ENCODE measurements around the gene KRTAP22-1. TPM values are rescaled to one million over a fixed set of nuclear protein-coding genes. Genes with fewer than 3 reads are reported as not detected.

KRTAP22-1 gene
- not detected in 2 replicates for total RNA-seq (2014; rRNA removed; shearing (Covaris generic))

GRCh38 chr21:30600787-30601186 lies at the start of gene KRTAP22-1:
KRTAP22-1 (plus strand) TSS chr21:30601087.
- DNase-seq: no peak
- Histone ChIP-seq H3K27ac (no peak within 1 kb of the TSS), H3K4me3 (no peak within 1 kb of the TSS), H3K36me3 (no peaks in the 10 kb centered on the region), H3K4me1 (no peaks in the 10 kb centered on the region), H3K9me3 (replicated peaks) (no peaks in the 10 kb centered on the region), H3K27me3 (no peaks in the 10 kb centered on the region)

GRCh38 chr21:30552782-30553181 lies 48.1 kb upstream of the KRTAP22-1 start:
- no peaks in the 10 kb centered on the region for H3K36me3 ChIP-seq

GRCh38 chr21:30555095-30555494 lies 45.8 kb upstream of the KRTAP22-1 start:
- Histone ChIP-seq H3K36me3 (no peaks in the 10 kb centered on the region), H3K27me3 (no peaks in the 10 kb centered on the region), H3K9me3 (replicated peaks) (no peaks in the 10 kb centered on the region), H3K4me1 (no peaks in the 10 kb centered on the region), H3K4me3 (no peak overlapping the region), H3K27ac (no peak overlapping the region)
- DNase-seq: no peak

More at GRCh38 chr21:30552782-30553181, 48.1 kb upstream of the KRTAP22-1 start:
- no peaks in the 10 kb centered on the region for H3K9me3 ChIP-seq (replicated peaks)
- no peak for DNase-seq
- no peak overlapping the region for H3K4me3 ChIP-seq
- no peak overlapping the region for H3K27ac ChIP-seq
- H3K27me3 ChIP-seq: no peaks in the 10 kb centered on the region
- H3K4me1 ChIP-seq: no peaks in the 10 kb centered on the region

GRCh38 chr21:30561264-30561895 lies 39.5 kb upstream of the KRTAP22-1 start, which contains the start of gene KRTAP19-7:
KRTAP19-7 (minus strand) TSS chr21:30561314; CDS start chr21:30561289, 25 bp downstream.
- no peak for DNase-seq
- H3K4me3 ChIP-seq: no peak within 1 kb of the TSS
- H3K36me3 ChIP-seq: peaks cover 2% of the 10 kb centered on the region; the same call in 1 of the 2 replicates
- no peak within 1 kb of the TSS for H3K27ac ChIP-seq
- no peaks in the 10 kb centered on the region for H3K27me3 ChIP-seq
- H3K9me3 ChIP-seq (replicated peaks): no peaks in the 10 kb centered on the region
- H3K4me1 ChIP-seq: no peaks in the 10 kb centered on the region

GRCh38 chr21:30561957-30562356 lies 38.9 kb upstream of the KRTAP22-1 start:
- Histone ChIP-seq H3K36me3 (peaks cover 2% of the 10 kb centered on the region; the same call in 1 of the 2 replicates), H3K27ac (no peak overlapping the region), H3K9me3 (replicated peaks) (no peaks in the 10 kb centered on the region), H3K4me3 (no peak overlapping the region), H3K4me1 (no peaks in the 10 kb centered on the region), H3K27me3 (no peaks in the 10 kb centered on the region)
- no peak for DNase-seq

- H3K4me1 ChIP-seq: no peaks in the 10 kb centered on the region
Measured at GRCh38 chr21:30563072-30563471, 37.8 kb upstream of the KRTAP22-1 start.

GRCh38 chr21:30563630-30564029 lies 37.3 kb upstream of the KRTAP22-1 start:
- Histone ChIP-seq H3K4me3 (no peak overlapping the region), H3K9me3 (replicated peaks) (no peaks in the 10 kb centered on the region), H3K36me3 (peaks cover 2% of the 10 kb centered on the region; the same call in 1 of the 2 replicates), H3K27me3 (no peaks in the 10 kb centered on the region), H3K4me1 (no peaks in the 10 kb centered on the region), H3K27ac (no peak overlapping the region)
- DNase-seq: no peak

More at GRCh38 chr21:30563072-30563471, 37.8 kb upstream of the KRTAP22-1 start:
- H3K27ac ChIP-seq: no peak overlapping the region
- no peaks in the 10 kb centered on the region for H3K27me3 ChIP-seq
- no peak overlapping the region for H3K4me3 ChIP-seq
- H3K36me3 ChIP-seq: peaks cover 2% of the 10 kb centered on the region; the same call in 1 of the 2 replicates
- no peak for DNase-seq
- H3K9me3 ChIP-seq (replicated peaks): no peaks in the 10 kb centered on the region

GRCh38 chr21:30567617-30568016 lies 33.3 kb upstream of the KRTAP22-1 start:
- Histone ChIP-seq H3K4me3 (no peak overlapping the region), H3K9me3 (replicated peaks) (no peaks in the 10 kb centered on the region), H3K27me3 (no peaks in the 10 kb centered on the region), H3K4me1 (no peaks in the 10 kb centered on the region), H3K27ac (no peak overlapping the region), H3K36me3 (peaks cover 2% of the 10 kb centered on the region; the same call in 1 of the 2 replicates)
- no peak for DNase-seq

GRCh38 chr21:30577766-30578165 lies 23.1 kb upstream of the KRTAP22-1 start:
- H3K4me3 ChIP-seq: no peak overlapping the region
- no peaks in the 10 kb centered on the region for H3K4me1 ChIP-seq
- H3K27me3 ChIP-seq: no peaks in the 10 kb centered on the region
- no peaks in the 10 kb centered on the region for H3K36me3 ChIP-seq
- H3K9me3 ChIP-seq (replicated peaks): no peaks in the 10 kb centered on the region
- DNase-seq: no peak
- no peak overlapping the region for H3K27ac ChIP-seq

- Histone ChIP-seq H3K27me3 (no peaks in the 10 kb centered on the region), H3K9me3 (replicated peaks) (no peaks in the 10 kb centered on the region), H3K27ac (no peak overlapping the region), H3K36me3 (no peaks in the 10 kb centered on the region), H3K4me3 (no peak overlapping the region), H3K4me1 (no peaks in the 10 kb centered on the region)
- DNase-seq: no peak
Measured at GRCh38 chr21:30579346-30579745, 21.5 kb upstream of the KRTAP22-1 start.

- Histone ChIP-seq H3K27me3 (no peaks in the 10 kb centered on the region), H3K27ac (no peak overlapping the region), H3K9me3 (replicated peaks) (no peaks in the 10 kb centered on the region), H3K36me3 (no peaks in the 10 kb centered on the region), H3K4me1 (no peaks in the 10 kb centered on the region), H3K4me3 (no peak overlapping the region)
- no peak for DNase-seq
Measured at GRCh38 chr21:30580132-30580531, 20.8 kb upstream of the KRTAP22-1 start.

GRCh38 chr21:30582870-30583269 lies 18.0 kb upstream of the KRTAP22-1 start:
- Histone ChIP-seq H3K27me3 (no peaks in the 10 kb centered on the region), H3K36me3 (0 out of 2 replicates have a peak, but pooled peaks cover 2% of the 10 kb centered on the region), H3K27ac (no peak overlapping the region), H3K4me1 (no peaks in the 10 kb centered on the region; the same call in 1 of the 2 replicates), H3K4me3 (no peak overlapping the region), H3K9me3 (replicated peaks) (no peaks in the 10 kb centered on the region)
- DNase-seq: no peak

- no peaks in the 10 kb centered on the region for H3K27me3 ChIP-seq
- no peak within 1 kb of the TSS for H3K27ac ChIP-seq
- H3K9me3 ChIP-seq (replicated peaks): no peaks in the 10 kb centered on the region
- DNase-seq: no peak
- no peaks in the 10 kb centered on the region; the same call in 1 of the 2 replicates for H3K4me1 ChIP-seq
- 0 out of 2 replicates have a peak, but pooled peaks cover 2% of the 10 kb centered on the region for H3K36me3 ChIP-seq
- no peak within 1 kb of the TSS for H3K4me3 ChIP-seq
Measured at GRCh38 chr21:30590297-30590696, 10.6 kb upstream of the KRTAP22-1 start, which contains the start of gene KRTAP22-2. KRTAP22-2 (minus strand) TSS chr21:30590397.

- no peaks in the 10 kb centered on the region for H3K36me3 ChIP-seq
- H3K9me3 ChIP-seq (replicated peaks): no peaks in the 10 kb centered on the region
- H3K4me1 ChIP-seq: no peaks in the 10 kb centered on the region
- DNase-seq: no peak
- no peak within 1 kb of the TSS for H3K4me3 ChIP-seq
- H3K27me3 ChIP-seq: no peaks in the 10 kb centered on the region
- no peak within 1 kb of the TSS for H3K27ac ChIP-seq
Measured at GRCh38 chr21:30592140-30592539, 8.7 kb upstream of the KRTAP22-1 start, which contains the start of gene KRTAP6-3. KRTAP6-3 (plus strand) TSS chr21:30592440; CDS start chr21:30592446, 6 bp downstream.

GRCh38 chr21:30598802-30599201 lies 2.1 kb upstream of the KRTAP22-1 start, which contains the start of gene KRTAP6-2:
KRTAP6-2 (minus strand) TSS chr21:30598902; CDS start chr21:30598874, 28 bp downstream.
- H3K27ac ChIP-seq: no peak within 1 kb of the TSS
- no peaks in the 10 kb centered on the region for H3K4me1 ChIP-seq
- no peaks in the 10 kb centered on the region for H3K9me3 ChIP-seq (replicated peaks)
- H3K36me3 ChIP-seq: no peaks in the 10 kb centered on the region
- H3K27me3 ChIP-seq: no peaks in the 10 kb centered on the region
- DNase-seq: no peak
- H3K4me3 ChIP-seq: no peak within 1 kb of the TSS
